Upper lobe of left lung (tissue), 4 donors: Measurements from ENCODE around the gene EXT2.

Experiments used
- CTCF ChIP-seq, 6 experiments: fragments of 450-650 bp in 4 of 6; fragments of 200-600 bp in 2 of 6; sonication (generic) in 2 of 6; IDR thresholded peaks; one replicate each; pipeline ENCODE4 v1.5.1; 2016 to 2019; ENCODE audit warnings: antibody characterized with exemption in 6 of 6
- EP300 ChIP-seq, 4 donors: sonication (generic); formaldehyde crosslinking; IDR thresholded peaks; one replicate each; pipeline ENCODE4 v1.5.1; 2017; ENCODE audit warnings: antibody characterized with exemption in 4 of 4, control low read depth in 2 of 4

GRCh38 chr11:44140372-44140771 is 44.9 kb downstream of the EXT2 start:
- no peak for TF ChIP-seq CTCF (IDR thresholded peaks at IDR 0.05)
- no peak for TF ChIP-seq EP300 (IDR thresholded peaks at IDR 0.05)
